Breast epithelium (tissue), 3 donors: ENCODE data around the gene NUFIP2.

ENCODE experiments used
- POLR2A ChIP-seq: fragments of 450-650 bp; IDR thresholded peaks from one replicate; pipeline ENCODE4 v1.6.1; 2016; ENCODE audit warnings: antibody characterized with exemption, mild to moderate bottlenecking, moderate library complexity
- POLR2AphosphoS5 ChIP-seq, 3 donors: sonication (generic); formaldehyde crosslinking; IDR thresholded peaks; one replicate each; pipeline ENCODE4 v1.6.1; 2017; ENCODE audit warnings: antibody characterized with exemption in 3 of 3
- TF ChIP-seq, protein P1 (sequence below), 3 donors: fragments of 450-650 bp; IDR thresholded peaks; one replicate each; pipeline ENCODE4 v1.5.1; 2016 to 2017; ENCODE audit warnings: antibody characterized with exemption in 3 of 3, mild to moderate bottlenecking in 3 of 3, moderate library complexity in 3 of 3

GRCh38 chr17:29233301-29233700 is 60.6 kb downstream of the NUFIP2 start:
- TF ChIP-seq, protein P1, sequence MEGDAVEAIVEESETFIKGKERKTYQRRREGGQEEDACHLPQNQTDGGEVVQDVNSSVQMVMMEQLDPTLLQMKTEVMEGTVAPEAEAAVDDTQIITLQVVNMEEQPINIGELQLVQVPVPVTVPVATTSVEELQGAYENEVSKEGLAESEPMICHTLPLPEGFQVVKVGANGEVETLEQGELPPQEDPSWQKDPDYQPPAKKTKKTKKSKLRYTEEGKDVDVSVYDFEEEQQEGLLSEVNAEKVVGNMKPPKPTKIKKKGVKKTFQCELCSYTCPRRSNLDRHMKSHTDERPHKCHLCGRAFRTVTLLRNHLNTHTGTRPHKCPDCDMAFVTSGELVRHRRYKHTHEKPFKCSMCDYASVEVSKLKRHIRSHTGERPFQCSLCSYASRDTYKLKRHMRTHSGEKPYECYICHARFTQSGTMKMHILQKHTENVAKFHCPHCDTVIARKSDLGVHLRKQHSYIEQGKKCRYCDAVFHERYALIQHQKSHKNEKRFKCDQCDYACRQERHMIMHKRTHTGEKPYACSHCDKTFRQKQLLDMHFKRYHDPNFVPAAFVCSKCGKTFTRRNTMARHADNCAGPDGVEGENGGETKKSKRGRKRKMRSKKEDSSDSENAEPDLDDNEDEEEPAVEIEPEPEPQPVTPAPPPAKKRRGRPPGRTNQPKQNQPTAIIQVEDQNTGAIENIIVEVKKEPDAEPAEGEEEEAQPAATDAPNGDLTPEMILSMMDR (IDR thresholded peaks at IDR 0.05) = no peak
- TF ChIP-seq POLR2AphosphoS5 (IDR thresholded peaks at IDR 0.05) = no peak
- TF ChIP-seq POLR2A = no peak
